Caco-2 (cell line): Measurements from ENCODE around the gene PLPPR3. TPM values are rescaled to one million over a fixed set of nuclear protein-coding genes. Genes with fewer than 3 reads are reported as not detected.

ENCODE experiments used
- BruUV-seq: library from RNA; stranded (reverse); fragments of 400-500 nt; replicated peaks from 2 replicates; lab custom pipeline; 2021; lab: Mats Ljungman, UMichigan
- CTCF ChIA-PET: fragments of 300-600 bp; sonication (Branson Sonifier 250); formaldehyde crosslinking; loops from one replicate; lab custom pipeline; 2022; ENCODE audit warnings: antibody characterized with exemption; lab: Charles Lee
- POLR2A ChIA-PET: fragments of 300-600 bp; sonication (Branson Sonifier 250); formaldehyde crosslinking; loops from one replicate; lab custom pipeline; 2022; ENCODE audit warnings: antibody characterized with exemption; lab: Charles Lee
- DNase-seq, 2 experiments: peaks; one replicate each; pipeline versions ENCODE4 v3.0.0 to v3.0.0-alpha.2; 2020 to 2022
- H3K27me3 ChIP-seq: replicated peaks from 2 replicates; pipeline ENCODE4 v1.6.0; 2011; ENCODE audit warnings: low read length; ENCODE audit not compliant: control insufficient read depth, insufficient read depth
- H3K36me3 ChIP-seq: 2 replicates; pipeline ENCODE4 v1.5.1; 2011; ENCODE audit warnings: low read length; ENCODE audit not compliant: control insufficient read depth, insufficient read depth
- H3K4me1 ChIP-seq: fragments of 250-450 bp; sonication (Bioruptor Pico); 2 replicates; pipeline ENCODE4 v1.5.1; 2020; ENCODE audit warnings: mild to moderate bottlenecking
- H3K4me3 ChIP-seq: 2 replicates; pipeline ENCODE4 v1.5.1; 2011; ENCODE audit warnings: low read depth, mild to moderate bottlenecking, control low read depth, low read length
- H3K9me3 ChIP-seq: fragments of 250-450 bp; sonication (Bioruptor Pico); 2 replicates; pipeline ENCODE4 v1.5.1; 2020; ENCODE audit warnings: mild to moderate bottlenecking, moderate library complexity
- H3K27ac Mint-ChIP-seq: one replicate; pipeline ENCODE4 v1.8.0; 2022; ENCODE audit warnings: mixed read lengths; ENCODE audit not compliant: unreplicated experiment
- H3K27me3 Mint-ChIP-seq: one replicate; pipeline ENCODE4 v1.8.0; 2022; ENCODE audit warnings: mixed read lengths; ENCODE audit not compliant: insufficient read depth, unreplicated experiment
- H3K36me3 Mint-ChIP-seq: one replicate; pipeline ENCODE4 v1.8.0; 2022; ENCODE audit warnings: mild to moderate bottlenecking, mixed read lengths; ENCODE audit not compliant: insufficient read depth, unreplicated experiment
- H3K4me1 Mint-ChIP-seq: one replicate; pipeline ENCODE4 v1.8.0; 2022; ENCODE audit warnings: low read depth, mixed read lengths; ENCODE audit not compliant: unreplicated experiment
- H3K4me3 Mint-ChIP-seq: one replicate; pipeline ENCODE4 v1.8.0; 2022; ENCODE audit warnings: mild to moderate bottlenecking, moderate library complexity, mixed read lengths; ENCODE audit not compliant: unreplicated experiment
- H3K9me3 Mint-ChIP-seq: one replicate; pipeline ENCODE4 v1.8.0; 2022; ENCODE audit warnings: mixed read lengths; ENCODE audit not compliant: unreplicated experiment
- intact Hi-C: fragments of 100-400 bp; cut with micrococcal nuclease; formaldehyde crosslinking; loops from one replicate; pipeline ENCODE4 v1.10.0; 2022; ENCODE audit not compliant: unreplicated experiment
- total RNA-seq: library from RNA; stranded (reverse); gene quantifications from 2 replicates; pipeline ENCODE4 v1.2.3, GENCODE V29; 2022
- TF ChIP-seq, protein P1 (sequence below), 2 experiments: fragments of 200-600 bp in 1 of 2; IDR thresholded peaks; 1 replicate in 1 of 2; 2 replicates in 1 of 2; pipeline versions ENCODE4 v1.5.1 to v1.8.0; 2011 to 2022; ENCODE audit warnings: antibody characterized with exemption in 1 of 2, control low read depth in 1 of 2, inconsistent platforms in 1 of 2, low read depth in 1 of 2, low read length in 1 of 2, mild to moderate bottlenecking in 1 of 2, moderate library complexity in 1 of 2; ENCODE audit not compliant: insufficient read depth in 1 of 2, severe bottlenecking in 1 of 2, unreplicated experiment in 1 of 2

Gene PLPPR3
- total RNA-seq, 1 experiment from 2014 or later, result 7.1 TPM

GRCh38 chr19:801030-801860 lies 20.5 kb downstream of the PLPPR3 start:
- Histone ChIP-seq H3K9me3 (no peaks in the 10 kb centered on the region), H3K36me3 (peaks cover 14% of the 10 kb centered on the region), H3K4me3 (no peak overlapping the region), H3K4me1 (peaks cover 32% of the 10 kb centered on the region), H3K27me3 (no peaks in the 10 kb centered on the region)
- Mint-ChIP-seq H3K4me3 (peak overlapping the region; percentile 22), H3K4me1 (peaks cover 17% of the 10 kb centered on the region), H3K27me3 (no peaks in the 10 kb centered on the region), H3K27ac (peak overlapping the region; percentile 93), H3K9me3 (no peaks in the 10 kb centered on the region), H3K36me3 (peaks cover 95% of the 10 kb centered on the region)
- no TSS peak for BruUV-seq
- POLR2A ChIA-PET, result no interaction called here
- intact Hi-C loops, result no loop called here
- no peak for DNase-seq
- CTCF ChIA-PET, result no interaction called here
- TF ChIP-seq, protein P1, sequence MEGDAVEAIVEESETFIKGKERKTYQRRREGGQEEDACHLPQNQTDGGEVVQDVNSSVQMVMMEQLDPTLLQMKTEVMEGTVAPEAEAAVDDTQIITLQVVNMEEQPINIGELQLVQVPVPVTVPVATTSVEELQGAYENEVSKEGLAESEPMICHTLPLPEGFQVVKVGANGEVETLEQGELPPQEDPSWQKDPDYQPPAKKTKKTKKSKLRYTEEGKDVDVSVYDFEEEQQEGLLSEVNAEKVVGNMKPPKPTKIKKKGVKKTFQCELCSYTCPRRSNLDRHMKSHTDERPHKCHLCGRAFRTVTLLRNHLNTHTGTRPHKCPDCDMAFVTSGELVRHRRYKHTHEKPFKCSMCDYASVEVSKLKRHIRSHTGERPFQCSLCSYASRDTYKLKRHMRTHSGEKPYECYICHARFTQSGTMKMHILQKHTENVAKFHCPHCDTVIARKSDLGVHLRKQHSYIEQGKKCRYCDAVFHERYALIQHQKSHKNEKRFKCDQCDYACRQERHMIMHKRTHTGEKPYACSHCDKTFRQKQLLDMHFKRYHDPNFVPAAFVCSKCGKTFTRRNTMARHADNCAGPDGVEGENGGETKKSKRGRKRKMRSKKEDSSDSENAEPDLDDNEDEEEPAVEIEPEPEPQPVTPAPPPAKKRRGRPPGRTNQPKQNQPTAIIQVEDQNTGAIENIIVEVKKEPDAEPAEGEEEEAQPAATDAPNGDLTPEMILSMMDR (IDR thresholded peaks at IDR 0.05; ENCODE audit: insufficient read depth in 1 of 2, low read depth in 1 of 2, low read length in 1 of 2, severe bottlenecking in 1 of 2, unreplicated experiment in 1 of 2), result no peak

DNA sequence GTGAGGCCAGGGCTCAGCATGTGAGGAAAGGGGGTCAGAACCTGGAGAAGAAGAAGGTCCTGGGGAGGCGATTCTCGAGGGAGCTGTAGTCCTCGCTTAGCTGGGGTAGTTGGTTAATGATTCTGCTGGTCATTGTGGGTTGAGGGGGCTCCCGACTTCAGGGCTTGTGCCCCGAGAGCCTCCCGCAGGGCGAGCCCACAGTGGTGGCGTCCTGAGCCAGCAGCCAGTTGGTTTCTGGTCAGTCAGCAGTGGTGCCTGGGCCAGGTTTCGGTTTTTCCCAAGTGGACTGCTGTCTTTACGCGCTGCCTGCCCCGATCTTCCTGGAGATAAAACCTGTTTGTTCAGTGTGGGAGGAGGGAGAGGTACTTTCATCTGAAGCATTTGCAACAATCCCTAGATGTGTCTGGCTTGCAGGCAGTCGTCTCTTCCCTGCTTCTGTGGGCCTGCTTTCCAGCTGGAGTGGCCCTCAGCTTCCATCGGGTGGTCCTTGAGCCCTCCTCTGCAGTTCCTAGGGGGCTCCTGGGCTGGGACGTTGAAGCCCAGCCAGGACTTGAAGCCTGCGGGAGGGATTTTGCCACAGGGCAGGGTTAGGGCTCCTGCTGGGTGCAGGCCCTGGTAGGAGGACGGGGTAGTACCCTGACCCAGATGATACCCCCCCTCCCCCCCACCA lies 21.3 kb downstream of the PLPPR3 start:
- Mint-ChIP-seq H3K4me1 (peaks cover 17% of the 10 kb centered on the region), H3K9me3 (no peaks in the 10 kb centered on the region), H3K27me3 (no peaks in the 10 kb centered on the region), H3K27ac (peak overlapping the region; percentile 93), H3K36me3 (peaks cover 94% of the 10 kb centered on the region), H3K4me3 (peak overlapping the region; percentile 90)
- Histone ChIP-seq H3K4me3 (peak overlapping the region; percentile 17), H3K4me1 (peaks cover 32% of the 10 kb centered on the region), H3K9me3 (no peaks in the 10 kb centered on the region), H3K36me3 (peaks cover 14% of the 10 kb centered on the region), H3K27me3 (no peaks in the 10 kb centered on the region)
- intact Hi-C loops, result no loop called here
- no peak for DNase-seq
- POLR2A ChIA-PET, result no interaction called here
- TF ChIP-seq, protein P1 (IDR thresholded peaks at IDR 0.05; ENCODE audit: insufficient read depth in 1 of 2, low read depth in 1 of 2, low read length in 1 of 2, severe bottlenecking in 1 of 2, unreplicated experiment in 1 of 2), result no peak
- BruUV-seq, result no TSS peak
- CTCF ChIA-PET, result no interaction called here

GRCh38 chr19:799076-799881 lies 22.5 kb downstream of the PLPPR3 start:
- Histone ChIP-seq H3K9me3 (no peaks in the 10 kb centered on the region), H3K36me3 (peaks cover 13% of the 10 kb centered on the region), H3K27me3 (no peaks in the 10 kb centered on the region), H3K4me1 (peaks cover 32% of the 10 kb centered on the region), H3K4me3 (peak overlapping the region; percentile 97)
- Mint-ChIP-seq H3K36me3 (peaks cover 83% of the 10 kb centered on the region), H3K27me3 (no peaks in the 10 kb centered on the region), H3K4me3 (peak overlapping the region; percentile 90), H3K9me3 (no peaks in the 10 kb centered on the region), H3K27ac (peak overlapping the region; percentile 93), H3K4me1 (peaks cover 17% of the 10 kb centered on the region)
- TF ChIP-seq, protein P1 (IDR thresholded peaks at IDR 0.05; ENCODE audit: insufficient read depth in 1 of 2, low read depth in 1 of 2, low read length in 1 of 2, severe bottlenecking in 1 of 2, unreplicated experiment in 1 of 2), result no peak
- no peak for DNase-seq
- intact Hi-C loops, result no loop called here
- CTCF ChIA-PET, result interaction anchor here (0.5 kb wide), 1 partner anchor 90 kb away, joined by 14 read pairs; no protein-coding TSS in a partner anchor
- no TSS peak for BruUV-seq
- POLR2A ChIA-PET, result interaction anchor here (0.9 kb wide), 1 partner anchor 10 kb away, joined by 3 read pairs; no protein-coding TSS in a partner anchor
